Chondrocyte (in vitro differentiated cells): Measurements from ENCODE around the gene ADAMTS18. TPM values are rescaled to one million over a fixed set of nuclear protein-coding genes. Genes with fewer than 3 reads are reported as not detected.

Experiments
- DNase-seq: peaks from one replicate; pipeline ENCODE4 v3.0.0; 2021; ENCODE audit warnings: mixed read lengths, low spot score
- H3K27ac Mint-ChIP-seq: one replicate; pipeline ENCODE4 v1.8.0; 2021; ENCODE audit warnings: mild to moderate bottlenecking, moderate library complexity, mixed read lengths; ENCODE audit not compliant: unreplicated experiment
- H3K27me3 Mint-ChIP-seq: 2 replicates; pipeline ENCODE4 v1.8.0; 2021; ENCODE audit warnings: low read depth, mixed read lengths
- H3K36me3 Mint-ChIP-seq: 2 replicates; pipeline ENCODE4 v1.8.0; 2021; ENCODE audit warnings: low read depth, mixed read lengths
- H3K4me1 Mint-ChIP-seq: 2 replicates; pipeline ENCODE4 v1.8.0; 2021; ENCODE audit warnings: low read depth, mild to moderate bottlenecking, mixed read lengths
- H3K4me3 Mint-ChIP-seq: one replicate; pipeline ENCODE4 v1.8.0; 2021; ENCODE audit warnings: mild to moderate bottlenecking, moderate library complexity, mixed read lengths; ENCODE audit not compliant: unreplicated experiment
- H3K9me3 Mint-ChIP-seq: 2 replicates; pipeline ENCODE4 v1.8.0; 2021; ENCODE audit warnings: low read depth, mixed read lengths
- CTCF ChIP-seq: fragments of 200-600 bp; sonication (generic); IDR thresholded peaks from 2 replicates; pipeline ENCODE4 v1.5.0; 2021; ENCODE audit warnings: antibody characterized with exemption, mild to moderate bottlenecking, moderate library complexity
- total RNA-seq: library from RNA; stranded (reverse); gene quantifications from 3 replicates; pipeline ENCODE4 v1.2.1, GENCODE V29; 2021

The ADAMTS18 gene
- total RNA-seq, 1 donor from 2014 or later: not detected

- TF ChIP-seq CTCF: no peak
- Mint-ChIP-seq H3K27me3 (no peaks in the 10 kb centered on the region), H3K9me3 (no peaks in the 10 kb centered on the region), H3K36me3 (no peaks in the 10 kb centered on the region), H3K27ac (no peak overlapping the region), H3K4me3 (no peak overlapping the region), H3K4me1 (peaks cover 23% of the 10 kb centered on the region)
- DNase-seq: no peak
Measured at GRCh38 chr16:77304134-77304533, 130.7 kb downstream of the ADAMTS18 start.

DNA sequence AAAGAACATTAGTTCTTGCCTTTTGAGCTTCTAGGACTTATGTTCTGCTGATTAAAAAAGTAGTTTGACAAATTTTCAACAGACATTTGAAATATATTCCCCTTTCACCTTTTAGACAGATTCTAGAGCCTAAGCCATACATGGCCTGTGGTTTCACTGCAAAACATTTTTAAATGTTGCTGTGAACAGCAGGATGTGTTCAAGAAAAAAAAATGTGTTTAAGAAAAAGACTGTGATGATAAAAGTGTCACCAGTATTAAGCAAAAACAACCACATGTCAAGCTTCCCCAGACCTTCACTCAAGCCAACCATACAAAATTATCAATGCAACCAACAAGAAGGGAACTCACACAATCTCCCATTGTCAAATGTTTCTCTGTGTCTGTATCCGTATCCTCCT, 132.2 kb downstream of the ADAMTS18 start:
- no peak for TF ChIP-seq CTCF
- Mint-ChIP-seq H3K27me3 (no peaks in the 10 kb centered on the region), H3K4me3 (no peak overlapping the region), H3K9me3 (no peaks in the 10 kb centered on the region), H3K27ac (no peak overlapping the region), H3K4me1 (peaks cover 33% of the 10 kb centered on the region), H3K36me3 (no peaks in the 10 kb centered on the region)
- no peak for DNase-seq

- H3K36me3 Mint-ChIP-seq: no peaks in the 10 kb centered on the region
- TF ChIP-seq CTCF: no peak
- no peaks in the 10 kb centered on the region for H3K27me3 Mint-ChIP-seq
- H3K27ac Mint-ChIP-seq: no peak overlapping the region
- H3K4me3 Mint-ChIP-seq: no peak overlapping the region
- peaks cover 33% of the 10 kb centered on the region for H3K4me1 Mint-ChIP-seq
- H3K9me3 Mint-ChIP-seq: no peaks in the 10 kb centered on the region
- no peak for DNase-seq
Measured at GRCh38 chr16:77302249-77302648, 132.6 kb downstream of the ADAMTS18 start.

DNA sequence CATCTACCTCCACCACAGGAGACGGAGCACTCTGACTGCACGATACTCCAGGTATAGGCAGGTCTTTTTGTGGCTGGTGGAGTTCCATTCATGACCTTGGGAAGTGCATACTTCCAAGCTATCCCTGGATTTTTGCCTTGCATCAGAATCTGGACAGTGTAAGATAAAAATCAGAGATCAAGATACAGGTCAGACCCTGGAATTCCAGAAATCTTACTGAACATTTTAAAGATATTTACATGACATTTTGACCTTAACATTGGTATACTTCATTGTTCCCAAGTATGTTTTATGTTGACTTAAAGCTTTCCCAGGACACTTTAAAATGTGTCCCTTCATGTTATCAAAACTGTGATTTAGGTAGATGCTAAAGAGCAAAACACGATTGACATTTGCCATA, 134.6 kb downstream of the ADAMTS18 start:
- H3K27me3 Mint-ChIP-seq: peaks cover 2% of the 10 kb centered on the region

GRCh38 chr16:77299395-77299794, 135.4 kb downstream of the ADAMTS18 start:
- no peak for DNase-seq
- Mint-ChIP-seq H3K27me3 (peaks cover 3% of the 10 kb centered on the region), H3K9me3 (no peaks in the 10 kb centered on the region), H3K4me1 (peaks cover 33% of the 10 kb centered on the region), H3K4me3 (no peak overlapping the region), H3K36me3 (no peaks in the 10 kb centered on the region), H3K27ac (no peak overlapping the region)
- no peak for TF ChIP-seq CTCF

More for the DNA sequence above, 134.6 kb downstream of the ADAMTS18 start:
- Mint-ChIP-seq H3K4me3 (no peak overlapping the region), H3K27ac (no peak overlapping the region), H3K36me3 (no peaks in the 10 kb centered on the region), H3K9me3 (no peaks in the 10 kb centered on the region), H3K4me1 (peaks cover 33% of the 10 kb centered on the region)
- TF ChIP-seq CTCF: no peak
- DNase-seq: no peak
